ENCODE results near the gene VEGFA. TPM values are rescaled to one million over a fixed set of nuclear protein-coding genes. Genes with fewer than 3 reads are reported as not detected.

Gene VEGFA
- total RNA-seq, 1 donor from 2014 or later, result 231 TPM

DNA sequence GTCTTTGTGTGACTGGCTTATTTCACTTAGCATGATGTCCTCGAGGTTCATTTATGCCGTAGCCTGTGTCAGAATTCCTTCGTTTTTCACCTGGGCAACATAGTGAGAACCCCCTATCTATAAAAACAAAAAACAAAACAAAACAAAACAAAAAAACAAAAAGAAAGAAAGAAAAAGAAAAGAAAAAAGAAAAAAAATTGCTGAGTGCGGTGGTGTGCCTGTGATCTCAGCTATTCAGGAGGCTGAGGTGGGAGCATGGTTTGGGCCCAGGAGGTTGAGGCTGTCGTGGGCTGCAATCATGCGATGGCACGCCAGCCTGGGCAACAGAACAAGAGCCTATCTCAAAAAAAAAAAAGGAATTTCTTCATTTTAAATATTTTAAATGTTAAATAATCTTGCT, 38.4 kb downstream of the VEGFA start:
- H3K27ac ChIP-seq, result no peak overlapping the region
- H3K4me1 ChIP-seq, result peaks cover 29% of the 10 kb centered on the region
- intact Hi-C loops (cut with DNase I), result no loop called here
- no peak for ATAC-seq
- no peaks in the 10 kb centered on the region for H3K27me3 ChIP-seq
- no peaks in the 10 kb centered on the region for H3K9me3 ChIP-seq
- no peak for TF ChIP-seq CTCF (IDR thresholded peaks at IDR 0.05)
- no peaks in the 10 kb centered on the region for H3K36me3 ChIP-seq
- DNase-seq, result no peak
- H3K4me3 ChIP-seq, result no peak overlapping the region

DNA sequence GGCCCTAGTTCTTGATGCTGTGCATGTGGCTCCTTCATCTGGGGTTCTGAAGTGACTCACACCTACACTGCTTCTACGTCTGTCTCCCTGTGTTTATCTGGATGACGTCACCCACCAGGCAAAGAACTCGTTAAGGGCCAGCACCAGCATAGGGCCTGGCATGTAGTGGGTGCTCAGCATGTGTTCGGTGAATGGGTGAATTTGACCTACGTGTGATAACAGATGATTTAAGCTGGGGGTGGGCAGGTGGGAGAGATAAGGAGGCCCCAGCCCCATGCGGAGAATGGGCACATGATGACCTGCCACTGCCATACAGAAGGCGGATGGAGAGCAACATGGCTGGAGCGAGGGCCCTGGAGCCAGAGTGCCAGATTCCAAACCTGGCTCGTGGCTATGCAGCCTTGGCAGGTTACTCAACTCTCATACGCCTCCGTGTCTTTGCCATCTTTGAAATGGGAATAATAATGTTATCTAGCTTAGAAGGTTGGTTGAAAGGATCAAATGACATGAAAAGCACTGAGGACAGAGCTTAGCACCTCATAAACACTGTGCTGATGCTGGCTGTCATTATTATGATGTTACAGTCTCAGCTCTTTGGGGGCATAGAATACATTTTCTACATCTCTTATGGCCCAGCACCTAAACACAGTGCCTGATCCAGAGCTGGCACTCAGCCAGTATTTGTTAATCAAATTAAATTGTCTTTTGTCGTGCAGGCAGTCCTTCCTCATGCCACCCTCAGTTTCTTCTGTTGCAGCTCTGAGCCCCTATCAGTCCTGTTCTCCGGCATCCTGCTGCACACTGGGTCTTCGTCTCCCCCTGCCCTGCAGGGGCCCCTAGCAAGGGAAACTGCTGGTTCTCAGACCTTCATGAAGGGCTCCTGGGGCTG, 39.6 kb downstream of the VEGFA start:
- Histone ChIP-seq H3K9me3 (no peaks in the 10 kb centered on the region), H3K27me3 (no peaks in the 10 kb centered on the region), H3K4me1 (peaks cover 38% of the 10 kb centered on the region), H3K36me3 (no peaks in the 10 kb centered on the region), H3K4me3 (no peak overlapping the region), H3K27ac (no peak overlapping the region)
- DNase-seq, result no peak
- no peak for TF ChIP-seq CTCF (IDR thresholded peaks at IDR 0.05)
- intact Hi-C loops (cut with DNase I), result no loop called here
- no peak for ATAC-seq

DNA sequence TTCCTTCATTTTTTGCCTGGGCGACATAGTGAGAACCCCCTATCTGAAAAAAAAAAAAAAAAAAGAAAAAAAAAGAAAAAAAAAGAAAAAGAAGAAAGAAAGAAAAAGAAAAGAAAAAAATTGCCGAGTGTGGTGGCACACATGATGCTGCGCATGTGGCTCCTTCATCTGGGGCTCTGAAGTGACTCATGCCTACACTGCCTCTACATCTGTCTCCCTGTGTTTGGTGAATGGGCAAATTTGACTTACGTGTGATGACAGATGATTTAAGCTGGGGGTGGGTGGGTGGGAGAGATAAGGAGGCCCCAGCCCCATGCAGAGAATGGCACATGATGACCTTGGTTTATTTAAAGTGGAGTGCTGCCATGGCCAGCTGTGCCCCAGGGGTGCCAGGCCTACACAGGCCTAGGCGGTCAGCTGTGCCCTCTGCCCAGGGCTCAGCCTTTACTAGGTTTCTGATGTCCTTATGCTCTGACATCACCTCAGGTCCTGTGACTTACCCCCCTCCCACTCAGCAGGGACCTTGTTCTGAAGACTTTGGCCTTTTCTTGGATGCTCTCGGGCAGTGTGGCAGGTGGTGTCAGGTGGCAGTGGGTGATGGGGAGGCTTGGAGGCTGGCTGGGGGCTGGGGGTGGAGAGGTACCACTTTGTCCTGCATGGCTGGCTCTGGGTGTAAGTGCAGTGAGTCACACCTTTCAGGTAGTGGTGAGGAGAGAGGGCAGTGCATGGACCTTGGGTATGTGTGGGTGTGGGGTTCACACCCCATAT, 41.1 kb downstream of the VEGFA start:
- H3K4me3 ChIP-seq, result no peak overlapping the region
- DNase-seq (no peak), ATAC-seq (no peak)
- H3K27ac ChIP-seq, result no peak overlapping the region
- no peaks in the 10 kb centered on the region for H3K27me3 ChIP-seq
- intact Hi-C loops (cut with DNase I), result no loop called here
- no peaks in the 10 kb centered on the region for H3K9me3 ChIP-seq
- no peak for TF ChIP-seq CTCF (IDR thresholded peaks at IDR 0.05)
- H3K4me1 ChIP-seq, result peaks cover 38% of the 10 kb centered on the region
- no peaks in the 10 kb centered on the region for H3K36me3 ChIP-seq

DNA sequence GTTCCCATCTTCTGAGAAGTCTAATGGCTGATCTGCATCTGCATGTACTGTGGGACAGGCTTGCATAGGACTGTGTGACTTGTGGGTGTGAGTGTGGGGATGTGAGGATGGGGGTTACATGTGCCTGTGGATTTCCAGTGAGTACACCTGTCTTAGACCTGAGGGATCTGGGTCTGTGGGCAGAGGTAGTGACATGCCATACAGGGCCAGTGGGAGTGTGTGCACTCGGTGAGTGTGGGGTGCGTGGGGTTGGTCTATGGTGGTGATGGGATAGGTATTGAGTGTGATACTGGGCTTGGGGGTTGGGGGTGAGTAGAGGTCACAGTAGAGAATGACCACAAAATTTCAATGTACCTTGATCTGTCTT, 41.7 kb downstream of the VEGFA start:
- no peaks in the 10 kb centered on the region for H3K36me3 ChIP-seq
- intact Hi-C loops (cut with DNase I), result no loop called here
- H3K27me3 ChIP-seq, result no peaks in the 10 kb centered on the region
- H3K4me3 ChIP-seq, result no peak overlapping the region
- no peak for DNase-seq
- H3K27ac ChIP-seq, result no peak overlapping the region
- ATAC-seq, result no peak
- no peaks in the 10 kb centered on the region for H3K9me3 ChIP-seq
- TF ChIP-seq CTCF (IDR thresholded peaks at IDR 0.05), result no peak
- H3K4me1 ChIP-seq, result peaks cover 35% of the 10 kb centered on the region

DNA sequence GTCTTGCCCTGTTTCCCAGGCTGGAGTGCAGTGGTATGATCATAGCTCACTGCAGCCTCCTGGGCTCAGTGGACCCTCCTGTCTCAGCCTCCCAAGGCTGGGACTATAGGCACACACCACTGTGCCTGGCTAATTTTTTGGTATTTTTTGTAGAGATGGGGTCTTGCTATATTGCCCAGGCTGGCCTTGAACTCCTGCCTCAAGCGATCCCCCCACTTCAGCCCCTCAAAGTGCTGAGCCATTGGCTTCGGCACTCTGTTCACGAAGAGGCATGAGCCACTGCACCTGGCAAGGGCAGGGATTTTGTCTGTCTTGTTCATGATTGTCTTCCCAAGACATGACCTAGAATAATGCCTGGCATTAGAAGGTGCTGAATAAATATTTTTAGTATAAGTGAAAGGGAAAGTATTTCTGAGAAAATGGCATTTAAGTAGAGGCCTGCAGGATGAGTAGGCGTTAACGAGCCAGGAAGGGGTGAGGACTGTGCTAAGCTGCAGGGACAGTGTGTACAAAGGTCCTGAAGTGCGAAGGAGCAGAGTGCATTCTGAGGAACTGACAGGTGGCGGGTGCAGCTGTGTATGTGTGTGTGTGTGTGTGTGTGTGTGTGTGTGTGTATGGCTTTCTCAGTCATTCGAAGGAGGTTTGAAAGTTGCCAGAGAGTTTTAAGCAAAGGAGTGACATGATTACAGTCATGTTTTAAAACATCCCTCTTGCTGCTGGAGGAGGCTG, 43.0 kb downstream of the VEGFA start:
- no peak for TF ChIP-seq CTCF (IDR thresholded peaks at IDR 0.05)
- intact Hi-C loops (cut with DNase I), result no loop called here
- Histone ChIP-seq H3K27me3 (no peaks in the 10 kb centered on the region), H3K27ac (no peak overlapping the region), H3K4me1 (peaks cover 25% of the 10 kb centered on the region), H3K9me3 (no peaks in the 10 kb centered on the region), H3K36me3 (no peaks in the 10 kb centered on the region), H3K4me3 (no peak overlapping the region)
- DNase-seq, result peak; percentile 81
- peak; percentile 97 for ATAC-seq

Data from upper lobe of right lung (tissue), 1 donor.